Stimulated activated CD8-positive, alpha-beta memory T cell treated with anti-CD3 and anti-CD28 coated beads, Interleukin-2, amount 100 ng/mL, for 48 hours (primary cell): ENCODE data around the gene TMEM266.

Experiments used
- DNase-seq, 2 donors: peaks; one replicate each; pipeline ENCODE4 v3.0.0-alpha.2; 2020; ENCODE audit warnings: low read depth in 2 of 2

The TMEM266 gene

DNA sequence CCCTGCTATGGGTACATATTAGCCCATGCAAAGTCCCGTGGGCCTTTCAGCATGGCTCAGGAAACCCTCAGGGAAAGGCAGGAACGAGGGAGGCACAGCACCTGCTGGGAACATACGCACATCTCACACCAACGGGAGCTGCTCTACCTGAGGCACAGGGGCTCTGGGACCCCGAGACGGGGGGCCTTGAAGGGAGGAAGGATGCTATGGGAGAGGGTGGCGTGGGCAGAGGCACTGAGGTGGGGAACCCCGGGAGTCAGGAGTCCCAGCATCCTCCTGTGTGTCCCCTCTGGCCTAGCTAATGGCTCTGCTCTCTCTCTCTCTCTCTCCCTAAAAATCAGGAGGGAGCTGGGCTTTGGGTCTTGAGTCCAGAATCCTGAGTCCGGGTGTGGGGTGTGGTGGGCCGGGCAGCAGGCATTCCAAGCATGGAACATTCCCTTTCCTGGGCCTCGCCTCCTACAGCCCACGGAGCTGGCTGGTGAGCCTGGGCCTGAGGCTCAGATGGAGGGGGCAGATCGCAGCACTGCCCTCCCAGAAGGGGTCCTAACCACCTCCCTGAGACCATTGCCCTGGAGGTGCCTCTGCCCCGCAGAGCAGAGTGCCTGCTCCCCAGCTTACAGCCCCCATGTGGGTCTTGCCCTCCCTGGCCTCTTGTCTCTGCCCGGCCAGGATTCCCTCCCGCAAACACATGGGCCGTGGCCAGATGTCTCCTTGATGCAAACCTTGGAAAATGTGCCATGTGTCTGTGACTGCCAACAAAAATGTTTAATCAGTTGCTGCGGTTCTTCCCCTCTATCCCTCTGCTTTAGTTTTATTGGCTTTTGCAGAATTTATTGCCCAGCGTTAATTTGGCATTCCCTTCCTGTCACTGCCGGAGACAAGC lies 101.6 kb downstream of the TMEM266 start:
- DNase-seq, result no peak

DNA sequence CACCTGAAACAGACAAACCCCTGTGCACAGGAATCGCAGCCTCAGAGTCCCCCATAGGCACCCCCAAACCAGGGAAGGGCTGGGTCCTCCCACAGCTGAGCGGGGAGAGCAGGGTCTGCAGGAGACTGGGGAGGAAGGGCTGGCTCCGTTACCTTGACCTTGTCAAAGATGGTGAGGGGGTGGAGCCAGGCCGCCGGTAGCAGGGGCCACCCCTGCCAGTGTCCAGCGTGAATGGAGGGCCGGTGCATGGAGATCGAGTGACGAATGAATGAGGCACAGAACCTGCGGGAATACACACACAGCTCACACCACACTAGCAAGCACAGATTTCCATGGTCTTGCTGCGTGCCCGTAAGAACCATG lies 102.2 kb downstream of the TMEM266 start:
- DNase-seq, result no peak

DNA sequence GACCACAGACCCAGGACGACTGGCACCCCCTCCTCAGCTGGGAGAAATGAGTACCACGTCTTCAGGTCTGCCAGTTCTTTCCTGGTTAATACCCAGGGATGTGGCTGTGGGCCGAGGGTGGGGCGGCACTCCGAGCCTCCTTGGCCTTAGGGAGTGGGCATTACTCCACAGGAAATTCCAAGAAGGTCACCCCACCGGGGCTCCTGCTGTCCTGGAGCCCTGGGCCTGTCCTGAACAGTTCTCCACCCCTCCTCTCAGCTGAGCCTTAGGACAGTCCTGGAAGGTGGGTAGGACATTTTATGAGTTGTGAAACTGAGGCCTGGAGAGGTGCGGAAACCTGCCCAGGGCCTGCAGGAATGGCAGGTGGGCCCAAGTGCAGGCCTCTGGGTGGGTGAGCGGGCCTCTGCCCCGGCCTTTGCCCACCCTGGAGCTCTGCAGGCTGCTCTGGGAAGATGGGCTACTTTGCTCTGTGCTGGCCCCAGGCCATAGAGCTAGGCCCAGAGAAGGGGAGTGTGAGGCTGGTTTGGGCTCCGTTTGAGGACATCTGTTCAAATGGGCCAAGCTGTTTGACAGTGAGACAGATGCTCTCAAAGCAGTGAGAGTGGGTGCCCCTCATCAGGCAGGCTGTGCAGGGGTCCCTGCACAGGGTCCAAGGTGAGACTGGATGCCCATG lies 103.1 kb downstream of the TMEM266 start:
- no peak for DNase-seq

DNA sequence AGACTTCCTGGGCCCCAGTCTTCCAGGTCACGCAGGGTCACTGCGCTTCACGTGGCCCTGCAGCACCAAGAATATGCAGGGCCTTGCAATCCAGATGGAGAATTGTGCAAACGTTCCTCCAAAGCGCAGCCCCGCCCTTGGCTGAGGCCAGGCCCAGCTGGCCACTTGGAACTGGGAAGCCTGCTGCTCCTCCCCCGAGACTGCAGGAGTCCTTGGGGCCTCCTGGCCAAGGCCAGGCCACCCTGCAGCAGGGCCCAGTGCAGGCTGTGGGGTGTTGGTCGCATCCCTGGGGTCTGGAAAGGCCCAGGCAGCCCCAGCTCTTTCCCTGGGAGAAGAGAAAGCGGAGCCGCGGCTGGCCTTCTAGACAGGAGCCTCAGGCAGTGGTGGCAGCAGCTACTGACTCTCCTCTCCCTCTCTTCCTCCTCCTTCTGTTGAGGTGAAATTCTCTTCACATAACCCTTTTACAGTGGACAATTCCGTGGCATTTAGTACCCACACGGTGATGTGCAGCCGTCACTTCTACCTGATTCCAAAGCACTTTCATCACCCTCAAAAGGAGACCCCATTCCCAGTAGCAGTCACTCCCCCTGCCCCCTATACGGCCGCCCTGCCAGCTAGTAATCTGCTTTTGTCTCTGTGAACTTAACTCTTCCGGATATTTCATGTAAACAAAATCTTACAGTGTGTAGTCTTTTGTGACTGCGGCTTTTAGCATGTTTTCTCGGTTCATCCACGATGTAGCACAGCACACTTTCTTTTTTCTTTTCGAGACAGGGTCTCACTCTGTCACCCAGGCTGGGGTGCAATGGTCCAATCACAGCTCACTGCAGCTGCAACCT lies 103.9 kb downstream of the TMEM266 start:
- no peak for DNase-seq

DNA sequence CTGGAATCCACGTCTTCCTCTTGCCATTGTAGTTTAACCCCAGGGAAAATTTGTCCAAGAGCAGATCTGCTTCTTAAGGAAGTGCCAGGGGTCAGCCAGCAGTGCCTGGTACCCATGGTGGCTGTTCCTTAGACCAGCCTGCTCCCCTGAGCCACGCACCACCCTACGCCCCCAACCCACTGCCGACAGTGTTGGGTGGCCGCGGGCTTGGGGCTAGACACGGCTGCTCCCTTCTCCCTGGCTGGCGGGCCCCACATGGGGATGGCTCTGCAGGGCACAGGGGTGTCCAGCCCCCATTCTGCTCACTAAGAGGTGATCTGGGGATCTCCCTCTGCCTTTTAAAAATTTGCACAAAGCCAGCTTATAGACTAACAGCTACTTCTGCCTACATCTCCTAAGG lies 104.8 kb downstream of the TMEM266 start:
- DNase-seq, result no peak

DNA sequence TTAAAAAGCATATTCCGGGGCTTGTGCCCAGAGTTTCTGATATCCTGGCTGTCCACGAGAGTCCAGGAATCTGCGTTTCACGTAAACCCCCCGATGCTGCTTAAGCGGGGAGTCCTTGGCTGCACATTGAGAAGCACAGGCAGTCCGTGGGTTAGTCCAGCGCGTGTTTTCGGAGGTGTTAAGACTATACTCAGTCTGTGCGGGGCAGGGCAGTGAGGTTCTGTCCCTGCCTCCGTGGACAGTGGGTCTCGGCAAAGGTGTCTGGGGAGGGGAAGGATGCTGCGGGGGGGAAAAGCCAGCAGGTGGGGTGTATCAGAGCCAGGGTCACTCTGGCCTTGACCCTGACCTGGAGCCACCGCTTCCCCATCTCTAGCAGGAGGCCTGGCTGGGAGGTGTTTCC lies 106.2 kb downstream of the TMEM266 start:
- DNase-seq, result no peak

DNA sequence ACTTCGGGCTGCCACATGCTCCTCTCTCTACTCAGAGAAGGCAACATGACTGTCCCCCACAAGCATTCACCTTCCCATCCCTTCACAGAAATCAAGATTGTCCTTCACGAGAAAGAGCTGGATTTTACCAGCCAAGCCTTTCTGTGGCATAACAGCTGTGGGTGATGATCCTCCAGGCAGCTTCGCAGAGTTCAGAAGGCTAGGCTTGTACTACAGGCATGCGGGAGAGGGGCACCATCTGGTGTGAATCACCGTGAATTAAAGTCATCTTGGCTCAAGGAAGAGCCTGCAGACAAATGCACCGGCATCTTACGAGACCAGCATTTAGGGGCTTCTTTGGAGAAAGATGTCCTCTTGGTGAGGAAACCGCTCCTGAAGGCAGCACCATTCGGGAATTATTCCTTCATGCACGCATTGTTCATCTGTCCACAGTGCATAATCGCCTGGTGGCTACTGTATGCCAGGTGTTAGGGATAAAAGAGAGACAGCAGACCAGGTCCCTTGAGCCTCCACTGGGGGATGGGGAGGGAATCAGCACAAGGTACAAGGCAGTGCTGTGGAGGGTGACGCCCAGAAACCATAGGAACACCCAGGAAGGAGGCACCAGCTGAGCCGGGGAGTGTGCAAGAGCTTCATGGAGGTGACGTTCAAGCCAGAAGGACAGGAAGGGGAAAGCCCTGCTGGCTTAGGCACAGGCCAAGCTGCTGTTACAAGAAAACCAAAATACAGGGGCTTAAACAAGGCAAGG lies 108.6 kb downstream of the TMEM266 start:
- no peak for DNase-seq

DNA sequence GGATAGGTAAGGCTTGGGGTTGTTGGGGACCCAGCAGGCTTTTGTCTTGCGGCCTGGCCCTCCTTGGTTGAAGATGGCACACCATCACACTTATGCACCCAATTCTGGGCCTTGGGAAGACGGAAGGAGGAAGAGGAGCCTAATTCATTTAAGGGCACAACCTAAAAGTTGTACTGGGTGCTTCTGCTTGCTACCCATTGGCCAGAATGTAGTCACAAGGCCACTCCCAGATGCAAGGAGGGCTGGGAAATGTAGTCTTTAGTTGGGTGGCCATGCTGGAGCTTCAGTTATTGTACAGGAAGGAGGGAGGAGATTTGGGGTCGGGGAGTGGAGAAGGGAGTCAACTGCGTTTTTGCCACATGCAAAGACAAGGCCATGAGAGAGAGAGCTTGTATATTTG lies 109.2 kb downstream of the TMEM266 start:
- no peak for DNase-seq

DNA sequence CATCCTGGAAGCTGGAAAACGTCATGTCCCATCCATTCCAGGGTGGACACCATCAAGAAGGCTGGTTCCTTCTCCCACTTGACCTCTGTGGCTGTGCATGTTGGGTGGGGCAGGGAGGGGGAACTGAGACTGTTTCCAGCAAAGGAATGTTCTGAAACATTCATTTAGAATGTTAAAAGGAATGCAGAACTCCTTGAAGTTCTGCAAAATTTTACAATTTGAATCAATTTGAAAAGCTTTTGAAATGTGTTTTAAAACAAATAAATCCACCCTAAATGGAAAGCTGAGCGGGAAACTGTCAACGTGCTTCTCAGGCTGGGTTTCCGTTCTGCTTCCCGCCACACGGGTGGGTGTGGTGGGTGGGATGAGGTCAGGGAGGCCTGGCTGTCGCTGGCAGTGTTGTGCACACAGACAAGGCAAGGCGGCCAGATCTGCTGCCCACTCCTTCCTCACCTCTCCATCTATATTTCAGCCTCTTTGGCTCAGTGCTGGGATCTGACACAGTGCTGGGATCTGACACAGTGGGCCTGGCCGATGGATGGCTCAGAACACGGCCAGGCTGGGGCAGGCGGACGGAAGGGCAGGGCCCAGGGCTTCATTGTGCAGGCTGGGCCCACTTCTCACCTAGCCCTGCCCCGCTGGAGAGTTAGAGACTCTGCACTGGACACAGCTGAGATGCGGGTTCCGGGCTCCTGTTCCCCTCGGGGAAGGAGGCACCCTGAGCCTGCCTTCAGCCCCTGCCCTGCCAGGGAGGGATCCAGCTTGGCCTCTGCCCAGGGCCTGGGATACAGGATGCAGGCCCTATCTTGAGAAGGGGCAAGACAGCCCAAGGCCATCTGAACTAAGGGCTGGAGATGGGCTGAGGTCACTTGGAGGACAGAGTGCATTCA lies 110.4 kb downstream of the TMEM266 start:
- DNase-seq, result no peak

DNA sequence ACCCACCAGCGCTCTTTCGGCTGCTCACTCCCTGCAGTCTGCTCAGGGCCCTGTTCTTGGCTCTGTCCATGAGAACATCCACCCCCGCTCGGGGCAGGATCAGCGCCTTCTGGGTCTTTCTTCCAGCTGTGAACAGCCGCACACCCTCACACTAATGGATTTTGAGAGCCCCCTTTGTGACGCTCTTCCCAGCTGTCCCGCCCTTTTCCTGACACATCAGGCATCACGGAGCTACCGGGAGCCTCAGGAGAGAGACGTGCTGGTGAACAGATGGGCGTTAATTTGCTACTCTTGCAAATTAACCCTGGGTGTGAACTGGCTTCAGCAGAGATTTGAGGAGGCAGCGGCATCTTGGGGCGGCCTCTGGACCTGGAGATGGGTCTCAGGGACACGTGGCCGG lies 113.0 kb downstream of the TMEM266 start:
- no peak for DNase-seq

DNA sequence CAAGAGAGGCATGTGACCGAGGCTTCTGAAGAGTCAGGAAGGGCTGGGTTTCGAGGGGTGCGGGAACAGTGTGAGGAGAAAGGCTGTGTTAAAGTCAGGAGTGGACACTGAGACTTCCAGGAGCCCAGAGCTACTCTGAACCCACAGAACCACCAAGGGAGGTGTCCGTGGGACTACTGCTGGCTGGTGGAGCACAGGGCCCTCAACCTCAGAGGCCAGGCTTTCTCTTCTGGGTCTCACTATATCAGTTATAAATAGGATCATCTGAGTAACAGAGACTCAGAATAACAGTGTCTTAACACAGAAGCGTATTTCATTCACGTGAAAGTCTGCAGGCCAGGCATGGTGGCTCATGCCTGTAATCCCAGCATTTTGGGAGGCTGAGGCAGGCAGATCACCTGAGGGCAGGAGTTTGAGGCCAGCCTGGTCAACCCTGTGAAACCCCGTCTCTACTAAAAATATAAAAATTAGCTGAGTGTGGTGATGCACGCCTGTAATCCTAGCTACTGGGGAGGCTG lies 113.6 kb downstream of the TMEM266 start:
- no peak for DNase-seq

DNA sequence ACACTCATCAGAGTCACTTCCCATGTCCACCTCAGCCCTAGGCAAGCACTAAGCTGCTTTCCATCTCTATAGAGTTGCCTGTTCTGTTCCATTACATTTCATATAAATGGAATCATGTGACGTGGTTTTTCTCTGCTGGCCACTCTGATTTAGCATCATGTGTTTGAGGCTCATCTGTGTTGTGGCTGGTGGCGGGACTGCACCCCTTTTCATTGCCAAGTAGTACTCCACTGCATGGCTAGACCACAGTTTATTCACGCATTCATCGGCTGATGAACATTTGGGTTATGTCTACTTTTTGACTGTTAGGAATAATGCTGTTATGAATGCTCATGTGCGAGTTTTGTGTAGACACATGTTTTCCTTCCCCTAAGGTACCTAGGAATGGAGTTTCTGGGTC lies 114.9 kb downstream of the TMEM266 start:
- no peak for DNase-seq

DNA sequence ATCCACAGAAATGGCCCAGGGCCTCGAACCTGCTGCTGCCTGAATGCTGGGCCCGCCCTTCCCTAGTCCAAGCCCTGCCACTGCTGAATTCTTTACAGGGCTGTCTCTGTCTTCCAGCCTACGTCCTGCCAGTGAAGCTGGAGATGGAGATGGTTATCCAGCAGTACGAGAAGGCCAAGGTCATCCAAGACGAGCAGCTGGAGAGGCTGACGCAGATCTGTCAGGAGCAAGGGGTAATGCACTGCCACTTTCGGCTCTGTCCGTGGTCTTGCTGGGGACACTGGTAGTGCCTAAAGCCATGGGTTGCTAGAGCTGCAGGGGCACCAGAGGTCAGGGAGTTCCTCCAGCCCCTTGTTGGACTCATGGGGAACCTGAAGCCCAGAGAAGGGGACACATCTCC lies 115.7 kb downstream of the TMEM266 start:
- no peak for DNase-seq

DNA sequence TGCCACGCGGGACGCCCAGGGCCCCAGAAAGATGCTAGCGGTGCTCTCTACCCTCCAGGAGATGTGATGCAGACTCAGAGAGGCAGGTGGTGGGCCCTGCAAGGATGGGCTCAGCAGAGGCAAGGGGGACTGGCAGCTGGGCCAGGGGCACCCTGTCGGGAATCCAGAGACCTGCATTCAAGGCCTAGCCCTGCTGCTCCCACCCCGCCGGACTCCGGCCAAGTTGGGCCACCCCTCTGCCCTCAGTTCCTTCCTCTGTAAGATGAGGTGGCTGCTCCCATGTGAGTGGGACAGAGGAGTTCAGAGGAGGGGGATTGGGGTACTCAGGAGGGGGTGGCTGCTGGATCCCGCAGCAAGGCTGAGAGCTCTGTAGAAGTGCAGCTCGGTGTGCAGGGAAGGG lies 116.3 kb downstream of the TMEM266 start:
- DNase-seq, result no peak

DNA sequence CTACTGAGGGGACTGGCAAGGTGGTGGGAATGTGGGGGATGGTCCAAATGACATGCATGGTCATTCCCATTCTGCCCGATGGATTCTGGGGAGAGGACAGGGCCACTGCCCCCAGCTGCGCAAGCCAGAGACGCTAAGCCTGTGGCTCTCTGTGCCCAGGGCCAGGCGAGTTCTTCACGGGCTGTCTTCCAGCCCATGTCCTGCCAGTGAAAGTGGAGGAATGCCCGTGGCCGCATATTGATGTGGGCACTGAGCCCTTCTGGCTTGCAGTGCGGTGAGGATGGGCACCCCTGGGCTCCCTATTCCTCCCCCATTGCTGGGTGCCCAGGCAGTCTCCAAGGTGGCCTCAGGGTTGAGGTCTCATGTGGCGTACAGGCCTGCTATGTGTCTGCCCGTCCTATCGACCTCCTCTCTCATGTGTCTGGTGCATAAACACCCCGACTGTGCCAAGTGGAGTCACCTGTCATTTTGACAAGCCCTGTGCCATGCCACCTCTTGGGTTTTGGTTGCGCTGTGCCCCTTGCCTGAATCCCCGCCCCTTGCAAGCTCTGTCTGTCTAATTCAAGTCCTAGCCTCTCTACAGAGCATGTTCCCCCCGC lies 116.8 kb downstream of the TMEM266 start:
- DNase-seq, result no peak

DNA sequence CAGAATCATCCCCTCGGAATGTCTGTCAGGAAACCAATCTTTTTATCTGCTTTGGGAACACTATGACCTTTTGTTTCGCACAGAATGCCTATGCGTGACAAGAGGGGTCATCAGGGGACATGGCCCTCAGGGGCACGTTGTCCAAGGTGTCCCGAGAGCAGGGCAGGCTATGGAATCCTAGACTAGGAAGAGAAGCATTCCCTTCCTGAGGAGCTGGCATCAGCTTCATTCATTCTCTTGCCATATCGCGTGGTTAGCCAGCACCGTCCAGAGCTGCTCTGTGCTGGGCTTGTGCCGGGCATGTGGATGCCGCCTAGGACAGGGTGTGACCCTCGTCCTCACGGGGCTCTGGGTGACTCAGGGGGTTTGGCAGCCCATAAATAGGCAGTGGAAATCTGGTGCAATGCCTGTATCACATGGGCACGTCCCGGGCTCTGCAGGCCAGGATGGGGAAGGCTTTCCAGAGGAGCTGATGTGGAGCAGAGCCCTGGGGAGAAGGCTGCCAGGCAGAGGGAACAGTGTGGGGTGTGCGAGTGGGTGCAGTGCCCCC lies 117.8 kb downstream of the TMEM266 start:
- DNase-seq, result no peak

DNA sequence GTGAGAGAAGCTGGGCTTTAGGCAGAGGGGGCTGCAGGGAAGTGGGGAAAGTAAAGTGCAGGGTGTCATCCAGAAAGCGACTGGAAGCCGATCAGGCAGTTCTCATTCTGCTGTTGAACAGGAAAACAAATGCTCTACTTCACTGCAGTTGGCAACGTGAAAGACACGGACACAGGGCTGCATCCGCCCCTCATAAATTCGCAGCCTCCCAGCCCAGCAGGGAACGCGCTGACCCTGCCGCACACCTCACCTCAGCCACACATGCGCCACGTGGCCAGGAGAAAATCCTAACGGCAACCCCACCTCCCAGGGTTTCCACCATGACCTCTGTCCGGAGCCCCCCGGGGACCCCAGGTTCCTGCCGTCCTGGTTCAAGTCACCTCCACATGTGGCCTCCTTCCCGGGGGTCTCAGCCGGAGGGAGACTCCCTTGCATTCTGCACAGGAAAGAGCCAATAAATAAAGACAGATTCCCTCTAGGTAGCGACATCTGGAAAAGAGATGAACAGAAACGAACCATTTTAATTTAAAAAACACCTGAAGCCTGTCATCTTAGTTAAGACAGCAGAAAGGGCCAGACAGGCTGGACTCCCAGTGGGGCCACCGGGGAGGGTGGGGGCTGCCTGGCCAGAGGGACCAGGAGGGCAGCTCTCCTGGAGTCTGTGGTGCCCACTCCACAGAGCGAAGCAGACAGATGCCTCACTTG lies 118.7 kb downstream of the TMEM266 start:
- no peak for DNase-seq

DNA sequence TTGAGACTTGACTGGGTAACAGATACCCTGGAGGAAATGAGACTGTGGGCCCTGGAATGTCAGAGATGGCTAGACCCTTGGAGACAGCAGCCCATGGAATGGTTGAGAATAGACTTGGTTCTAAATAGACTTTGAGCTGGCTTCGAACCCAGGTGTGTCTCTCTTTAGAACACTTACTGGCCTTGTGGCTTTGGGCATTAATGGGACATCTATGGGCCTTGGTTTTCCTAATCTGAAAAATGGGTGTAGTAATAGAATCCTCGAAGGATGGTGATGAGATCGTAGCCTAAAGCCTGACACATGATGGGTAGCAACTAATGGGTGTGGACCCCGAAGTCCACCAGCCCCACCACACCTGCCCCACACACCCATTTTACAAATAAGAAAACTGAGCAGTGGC lies 119.2 kb downstream of the TMEM266 start:
- no peak for DNase-seq

DNA sequence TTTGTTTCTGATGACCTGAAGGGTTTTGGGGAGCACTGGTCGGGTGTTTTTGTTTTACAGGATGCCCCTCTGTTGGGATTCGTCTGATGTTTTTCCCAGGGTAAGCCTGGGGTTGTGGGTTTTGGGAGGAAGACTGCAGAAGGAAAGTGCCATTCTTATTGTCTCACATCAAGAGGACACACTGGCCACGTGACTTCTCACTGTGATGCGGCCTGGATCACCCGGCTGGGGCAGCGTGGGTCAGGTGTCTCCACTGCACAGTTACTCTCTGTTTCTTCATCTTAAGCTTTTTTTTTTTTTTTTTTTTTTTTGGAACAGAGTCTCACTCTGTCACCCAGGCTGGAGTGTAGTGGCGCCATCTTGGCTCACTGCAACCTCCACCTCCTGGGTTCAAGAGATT lies 120.5 kb downstream of the TMEM266 start:
- no peak for DNase-seq
